ENCODE measurements around the gene KLF3.

DNA sequence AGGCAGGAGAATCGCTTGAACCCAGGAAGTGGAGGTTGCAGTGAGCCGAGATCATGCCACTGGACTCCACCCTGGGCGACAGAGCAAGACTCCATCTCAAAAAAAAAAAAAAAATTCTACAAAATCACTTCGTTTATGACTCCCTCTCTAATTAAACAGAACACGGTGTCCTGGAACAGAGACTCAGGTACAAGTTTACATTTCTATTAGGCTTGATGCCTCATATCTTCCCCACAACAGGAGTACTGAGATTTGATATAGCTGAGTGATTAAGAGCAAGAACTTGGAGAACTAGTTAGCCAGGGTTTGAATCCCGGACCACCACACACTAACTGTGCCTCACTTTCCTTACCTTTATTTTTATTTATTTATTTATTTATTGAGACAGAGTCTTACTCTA, 42.2 kb upstream of the KLF3 start:
- TF ChIP-seq, protein P1, sequence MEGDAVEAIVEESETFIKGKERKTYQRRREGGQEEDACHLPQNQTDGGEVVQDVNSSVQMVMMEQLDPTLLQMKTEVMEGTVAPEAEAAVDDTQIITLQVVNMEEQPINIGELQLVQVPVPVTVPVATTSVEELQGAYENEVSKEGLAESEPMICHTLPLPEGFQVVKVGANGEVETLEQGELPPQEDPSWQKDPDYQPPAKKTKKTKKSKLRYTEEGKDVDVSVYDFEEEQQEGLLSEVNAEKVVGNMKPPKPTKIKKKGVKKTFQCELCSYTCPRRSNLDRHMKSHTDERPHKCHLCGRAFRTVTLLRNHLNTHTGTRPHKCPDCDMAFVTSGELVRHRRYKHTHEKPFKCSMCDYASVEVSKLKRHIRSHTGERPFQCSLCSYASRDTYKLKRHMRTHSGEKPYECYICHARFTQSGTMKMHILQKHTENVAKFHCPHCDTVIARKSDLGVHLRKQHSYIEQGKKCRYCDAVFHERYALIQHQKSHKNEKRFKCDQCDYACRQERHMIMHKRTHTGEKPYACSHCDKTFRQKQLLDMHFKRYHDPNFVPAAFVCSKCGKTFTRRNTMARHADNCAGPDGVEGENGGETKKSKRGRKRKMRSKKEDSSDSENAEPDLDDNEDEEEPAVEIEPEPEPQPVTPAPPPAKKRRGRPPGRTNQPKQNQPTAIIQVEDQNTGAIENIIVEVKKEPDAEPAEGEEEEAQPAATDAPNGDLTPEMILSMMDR (IDR thresholded peaks at IDR 0.05; ENCODE audit: poor library complexity, severe bottlenecking): no peak
- TF ChIP-seq EZH2 (IDR thresholded peaks at IDR 0.05; ENCODE audit: borderline replicate concordance, insufficient read depth, low read length, poor library complexity, severe bottlenecking): no peak
- TF ChIP-seq SMC3 (conservative IDR thresholded peaks at IDR 0.05; ENCODE audit: poor library complexity): no peak
- TF ChIP-seq POLR2AphosphoS5 (IDR thresholded peaks at IDR 0.05): no peak
- no peak for TF ChIP-seq REST (IDR thresholded peaks at IDR 0.05; ENCODE audit: borderline replicate concordance)
- TF ChIP-seq RAD21 (conservative IDR thresholded peaks at IDR 0.05): no peak
- no peak for TF ChIP-seq TAF1 (IDR thresholded peaks at IDR 0.05; ENCODE audit: low read depth)

All from neural cell (in vitro differentiated cells).